Transverse colon (tissue), 3 donors: ENCODE data around the gene CREB3.

Experiments used
- EP300 ChIP-seq: sonication (generic); formaldehyde crosslinking; IDR thresholded peaks from one replicate; pipeline ENCODE4 v1.6.1; 2017; ENCODE audit warnings: antibody characterized with exemption, low read depth
- TF ChIP-seq, protein P1 (sequence below), 5 experiments: fragments of 200-600 bp in 3 of 5; fragments of 450-650 bp in 2 of 5; sonication (generic) in 3 of 5; IDR thresholded peaks; 1 replicate in 2 of 5; 2 replicates in 3 of 5; pipeline ENCODE4 v1.5.1; 2016 to 2017; ENCODE audit warnings: antibody characterized with exemption in 5 of 5, inconsistent platforms in 3 of 5, mild to moderate bottlenecking in 2 of 5, moderate library complexity in 1 of 5

DNA sequence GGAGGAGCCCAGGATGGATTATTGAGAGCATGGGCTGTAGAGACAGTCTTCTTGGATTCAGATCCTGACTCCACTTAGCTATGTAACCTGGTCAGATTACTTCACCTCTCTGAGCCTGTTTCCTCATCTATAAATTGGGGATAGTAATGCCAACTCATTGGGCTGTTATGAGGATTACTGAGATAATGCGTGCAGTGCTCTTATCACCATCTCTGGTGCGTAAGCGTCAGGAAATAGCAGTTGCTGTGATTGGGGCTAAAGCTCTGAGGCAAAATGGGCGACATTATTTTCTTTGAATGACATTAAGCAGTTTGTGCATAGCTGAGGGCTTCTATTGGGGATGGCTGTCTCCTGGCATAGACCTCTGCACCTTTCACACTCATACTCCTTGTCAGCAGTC, 22.6 kb downstream of the CREB3 start:
- TF ChIP-seq, protein P1, sequence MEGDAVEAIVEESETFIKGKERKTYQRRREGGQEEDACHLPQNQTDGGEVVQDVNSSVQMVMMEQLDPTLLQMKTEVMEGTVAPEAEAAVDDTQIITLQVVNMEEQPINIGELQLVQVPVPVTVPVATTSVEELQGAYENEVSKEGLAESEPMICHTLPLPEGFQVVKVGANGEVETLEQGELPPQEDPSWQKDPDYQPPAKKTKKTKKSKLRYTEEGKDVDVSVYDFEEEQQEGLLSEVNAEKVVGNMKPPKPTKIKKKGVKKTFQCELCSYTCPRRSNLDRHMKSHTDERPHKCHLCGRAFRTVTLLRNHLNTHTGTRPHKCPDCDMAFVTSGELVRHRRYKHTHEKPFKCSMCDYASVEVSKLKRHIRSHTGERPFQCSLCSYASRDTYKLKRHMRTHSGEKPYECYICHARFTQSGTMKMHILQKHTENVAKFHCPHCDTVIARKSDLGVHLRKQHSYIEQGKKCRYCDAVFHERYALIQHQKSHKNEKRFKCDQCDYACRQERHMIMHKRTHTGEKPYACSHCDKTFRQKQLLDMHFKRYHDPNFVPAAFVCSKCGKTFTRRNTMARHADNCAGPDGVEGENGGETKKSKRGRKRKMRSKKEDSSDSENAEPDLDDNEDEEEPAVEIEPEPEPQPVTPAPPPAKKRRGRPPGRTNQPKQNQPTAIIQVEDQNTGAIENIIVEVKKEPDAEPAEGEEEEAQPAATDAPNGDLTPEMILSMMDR (IDR thresholded peaks at IDR 0.05) = no peak
- TF ChIP-seq EP300 = no peak
